B cell (primary cell): ENCODE data around the gene TAF4. TPM values are rescaled to one million over a fixed set of nuclear protein-coding genes. Genes with fewer than 3 reads are reported as not detected.

Experiments used
- ATAC-seq: fragments of 200-7000 bp; cut with Tn5 transposase; one replicate; pipeline ENCODE4 v1.10.0; 2021; ENCODE audit warnings: low read depth, mild to moderate bottlenecking, moderate number of reproducible peaks, moderate library complexity
- CTCF ChIA-PET: fragments of 350-600 bp; sonication (Branson Sonifier 250); formaldehyde crosslinking; loops from one replicate; lab custom pipeline; 2021; ENCODE audit warnings: antibody characterized with exemption, inconsistent platforms; lab: Charles Lee
- POLR2A ChIA-PET: fragments of 350-600 bp; sonication (Branson Sonifier 250); formaldehyde crosslinking; loops from one replicate; lab custom pipeline; 2021; ENCODE audit warnings: antibody characterized with exemption; lab: Charles Lee
- DNase-seq: peaks from one replicate; pipeline ENCODE4 v3.0.0; 2013
- H2AFZ ChIP-seq: 2 replicates; pipeline ENCODE4 v1.6.1; 2012; ENCODE audit warnings: mild to moderate bottlenecking, low read depth, low read length; ENCODE audit not compliant: insufficient read depth, poor library complexity, severe bottlenecking
- H3K27ac ChIP-seq, 2 donors: 1 replicate in 1 of 2; 2 replicates in 1 of 2; pipeline ENCODE4 v1.5.1; 2012 to 2013; ENCODE audit warnings: low read length in 2 of 2, mild to moderate bottlenecking in 2 of 2, moderate library complexity in 1 of 2
- H3K27me3 ChIP-seq, 4 experiments: fragments of 200-600 bp in 1 of 4; sonication (generic) in 1 of 4; replicated peaks in 1 of 4; 1 replicate in 2 of 4; 2 replicates in 2 of 4; pipeline versions ENCODE4 v1.6.1 to v1.7.0; 2013 to 2016; ENCODE audit warnings: low read length in 3 of 4, mild to moderate bottlenecking in 2 of 4, mixed read lengths in 1 of 4, moderate library complexity in 1 of 4; ENCODE audit not compliant: insufficient read depth in 4 of 4, control insufficient read depth in 3 of 4; ENCODE audit errors: control extremely low read depth in 1 of 4
- H3K36me3 ChIP-seq, 2 experiments: replicated peaks in 1 of 2; 1 replicate in 1 of 2; 2 replicates in 1 of 2; pipeline versions ENCODE4 v1.6.1 to v1.7.1; 2013; ENCODE audit warnings: low read length in 1 of 2; ENCODE audit not compliant: insufficient read depth in 2 of 2, control insufficient read depth in 1 of 2; ENCODE audit errors: control extremely low read depth in 1 of 2, extremely low read depth in 1 of 2
- H3K4me1 ChIP-seq, 2 donors: fragments of 200-600 bp in 1 of 2; sonication (generic) in 1 of 2; 1 replicate in 1 of 2; 2 replicates in 1 of 2; pipeline versions ENCODE4 v1.5.1 to v1.6.1; 2013 to 2017; ENCODE audit warnings: low read length in 2 of 2; ENCODE audit not compliant: control insufficient read depth in 2 of 2, insufficient read depth in 2 of 2
- H3K4me2 ChIP-seq: replicated peaks from 2 replicates; pipeline ENCODE3; 2012; ENCODE audit warnings: mild to moderate bottlenecking, low read depth, low read length; ENCODE audit not compliant: poor library complexity, severe bottlenecking
- H3K4me3 ChIP-seq, 5 experiments: fragments of 200-600 bp in 1 of 5; sonication (generic) in 1 of 5; 1 replicate in 3 of 5; 2 replicates in 2 of 5; pipeline versions ENCODE4 v1.5.1 to v1.7.0; 2011 to 2016; ENCODE audit warnings: low read length in 4 of 5, mild to moderate bottlenecking in 4 of 5, low read depth in 2 of 5, control low read depth in 1 of 5, moderate library complexity in 1 of 5; ENCODE audit not compliant: insufficient read depth in 1 of 5; ENCODE audit errors: control extremely low read depth in 1 of 5, extremely low read depth in 1 of 5
- H3K79me2 ChIP-seq: fragments of 200-600 bp; sonication (generic); one replicate; pipeline ENCODE4 v1.6.0; 2016; ENCODE audit warnings: low read length; ENCODE audit not compliant: control insufficient read depth, insufficient read depth
- H3K9ac ChIP-seq: fragments of 200-600 bp; sonication (generic); 2 replicates; pipeline ENCODE4 v1.6.1; 2017; ENCODE audit warnings: mild to moderate bottlenecking, low read length, moderate library complexity
- H3K9me3 ChIP-seq, 3 donors: one replicate each; pipeline versions ENCODE4 v1.6.1 to v1.7.1; 2013; ENCODE audit warnings: low read length in 2 of 3; ENCODE audit not compliant: control insufficient read depth in 2 of 3, insufficient read depth in 1 of 3; ENCODE audit errors: control extremely low read depth in 1 of 3
- H4K20me1 ChIP-seq: 2 replicates; pipeline ENCODE4 v1.6.0; 2012; ENCODE audit warnings: mild to moderate bottlenecking, low read length; ENCODE audit not compliant: insufficient read depth, control insufficient read depth, poor library complexity, severe bottlenecking
- H3K27ac Mint-ChIP-seq: one replicate; pipeline ENCODE4 v1.8.0; 2021; ENCODE audit warnings: mixed read lengths
- H3K27me3 Mint-ChIP-seq: one replicate; pipeline ENCODE4 v1.8.0; 2021; ENCODE audit warnings: mixed read lengths
- H3K4me1 Mint-ChIP-seq: one replicate; pipeline ENCODE4 v1.8.0; 2021; ENCODE audit warnings: mixed read lengths
- H3K4me3 Mint-ChIP-seq: one replicate; pipeline ENCODE4 v1.8.0; 2021; ENCODE audit warnings: mixed read lengths
- H3K9me3 Mint-ChIP-seq: one replicate; pipeline ENCODE4 v1.8.0; 2022; ENCODE audit warnings: mixed read lengths; ENCODE audit not compliant: insufficient read depth
- EZH2 ChIP-seq: IDR thresholded peaks from 2 replicates; pipeline ENCODE4 v1.6.1; 2012; ENCODE audit warnings: borderline replicate concordance, low read depth, mild to moderate bottlenecking, moderate library complexity, low read length; ENCODE audit not compliant: insufficient read depth, poor library complexity, severe bottlenecking
- WGBS: methylation state at CpG from one replicate; pipeline ENCODE4 v1.1.5; 2013; ENCODE audit warnings: missing lambda C conversion rate; ENCODE audit not compliant: insufficient coverage; 5-methylcytosine and 5-hydroxymethylcytosine counted together
- intact Hi-C: fragments of 100-400 bp; cut with micrococcal nuclease; formaldehyde crosslinking; loops from one replicate; pipeline ENCODE4 v1.10.0; 2022
- polyA plus RNA-seq: library from polyadenylated mRNA; depleted of rRNA; stranded (reverse); fragments of >200 nt; gene quantifications from 2 replicates; pipeline ENCODE4 v1.2.3, GENCODE V29; 2012
- total RNA-seq, 2 donors: library from RNA; stranded (reverse); fragments of 120-200 nt in 1 of 2; gene quantifications; 1 replicate in 1 of 2; 2 replicates in 1 of 2; pipeline versions ENCODE4 v1.2.3 to v1.2.4, GENCODE V29; 2013 to 2022
- TF ChIP-seq, protein P1 (sequence below): fragments of 200-600 bp; IDR thresholded peaks from one replicate; pipeline ENCODE4 v1.8.0; 2022; ENCODE audit warnings: antibody characterized with exemption, mild to moderate bottlenecking

Gene TAF4
- total and polyA plus RNA-seq, 2 donors (not counting 1 experiment from before 2014, with no cell fraction given) = 13.9 to 39.5 TPM

DNA sequence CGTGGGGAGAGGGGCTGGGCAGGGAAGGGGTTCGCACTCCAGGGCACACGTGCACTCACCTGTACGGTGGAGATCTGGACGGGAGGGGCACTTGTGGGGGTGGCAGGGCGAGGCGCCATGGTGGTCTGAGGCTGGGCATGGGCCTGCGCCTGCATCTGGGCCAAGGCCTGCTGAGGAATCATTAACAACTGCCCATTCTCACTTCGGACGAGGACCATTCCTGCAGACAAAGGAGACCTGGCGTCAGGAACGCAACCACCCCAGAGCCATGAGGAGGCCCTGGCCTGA is 51.2 kb downstream of the TAF4 start:
- H3K27me3 Mint-ChIP-seq = no peaks in the 10 kb centered on the region

DNA sequence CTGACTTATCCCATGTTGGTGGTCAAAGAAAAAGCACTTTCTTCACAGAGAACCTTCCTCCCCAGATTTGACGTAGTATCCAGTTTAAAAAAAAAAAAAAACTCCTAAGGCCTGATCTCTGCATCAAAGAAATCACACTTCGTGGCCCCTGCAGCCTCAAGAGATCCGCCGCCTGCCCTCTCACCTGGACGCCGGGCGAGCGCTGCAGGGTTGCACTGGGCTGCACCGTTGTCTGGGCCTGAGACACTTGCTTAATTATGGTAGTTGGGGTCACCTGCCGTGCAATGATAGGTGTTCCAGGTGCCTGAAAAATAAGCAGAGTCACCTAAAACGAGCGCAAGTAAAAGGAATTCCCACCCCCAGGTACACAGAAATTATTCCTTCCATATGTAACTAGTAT is 53.0 kb downstream of the TAF4 start:
- WGBS = 97% methylated on average over 6 of the region's 12 CpGs

More for the DNA sequence above, 51.2 kb downstream of the TAF4 start:
- no peak overlapping the region for H3K4me2 ChIP-seq
- Mint-ChIP-seq H3K4me1 (peaks cover 6% of the 10 kb centered on the region), H3K4me3 (no peak overlapping the region), H3K9me3 (no peaks in the 10 kb centered on the region), H3K27ac (no peak overlapping the region)
- peaks cover 0 to 20% of the 10 kb centered on the region in 2 experiments for H3K36me3 ChIP-seq
- H3K79me2 ChIP-seq = peaks cover 62% of the 10 kb centered on the region
- no peak overlapping the region for H3K4me3 ChIP-seq
- intact Hi-C loops = no loop called here
- H3K27me3 ChIP-seq = no peaks in the 10 kb centered on the region
- H3K4me1 ChIP-seq = peaks cover 0 to 3% of the 10 kb centered on the region in 2 donors
- 93% methylated on average over 12 of the region's 12 CpGs for WGBS
- H3K9ac ChIP-seq = no peak overlapping the region
- no peak for DNase-seq
- H4K20me1 ChIP-seq = peaks cover 47% of the 10 kb centered on the region
- H3K9me3 ChIP-seq = no peaks in the 10 kb centered on the region
- ChIA-PET POLR2A (no interaction called here), CTCF (interaction anchor here (1.4 kb wide), 1 partner anchor 12 kb away, joined by 4 read pairs; no protein-coding TSS in a partner anchor)
- no peak overlapping the region for H3K27ac ChIP-seq
- TF ChIP-seq, protein P1, sequence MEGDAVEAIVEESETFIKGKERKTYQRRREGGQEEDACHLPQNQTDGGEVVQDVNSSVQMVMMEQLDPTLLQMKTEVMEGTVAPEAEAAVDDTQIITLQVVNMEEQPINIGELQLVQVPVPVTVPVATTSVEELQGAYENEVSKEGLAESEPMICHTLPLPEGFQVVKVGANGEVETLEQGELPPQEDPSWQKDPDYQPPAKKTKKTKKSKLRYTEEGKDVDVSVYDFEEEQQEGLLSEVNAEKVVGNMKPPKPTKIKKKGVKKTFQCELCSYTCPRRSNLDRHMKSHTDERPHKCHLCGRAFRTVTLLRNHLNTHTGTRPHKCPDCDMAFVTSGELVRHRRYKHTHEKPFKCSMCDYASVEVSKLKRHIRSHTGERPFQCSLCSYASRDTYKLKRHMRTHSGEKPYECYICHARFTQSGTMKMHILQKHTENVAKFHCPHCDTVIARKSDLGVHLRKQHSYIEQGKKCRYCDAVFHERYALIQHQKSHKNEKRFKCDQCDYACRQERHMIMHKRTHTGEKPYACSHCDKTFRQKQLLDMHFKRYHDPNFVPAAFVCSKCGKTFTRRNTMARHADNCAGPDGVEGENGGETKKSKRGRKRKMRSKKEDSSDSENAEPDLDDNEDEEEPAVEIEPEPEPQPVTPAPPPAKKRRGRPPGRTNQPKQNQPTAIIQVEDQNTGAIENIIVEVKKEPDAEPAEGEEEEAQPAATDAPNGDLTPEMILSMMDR = no peak
- no peak for TF ChIP-seq EZH2
- H2AFZ ChIP-seq = no peak overlapping the region
- no peak for ATAC-seq

More for the DNA sequence above, 53.0 kb downstream of the TAF4 start:
- Histone ChIP-seq H3K27me3 (no peaks in the 10 kb centered on the region), H2AFZ (no peak overlapping the region), H3K9ac (no peak overlapping the region), H3K4me3 (no peak overlapping the region), H3K27ac (no peak overlapping the region), H3K4me2 (no peak overlapping the region), H3K79me2 (peaks cover 50% of the 10 kb centered on the region), H4K20me1 (peaks cover 30% of the 10 kb centered on the region), H3K36me3 (peaks cover 0 to 37% of the 10 kb centered on the region in 2 experiments), H3K4me1 (peaks cover 0 to 3% of the 10 kb centered on the region in 2 donors), H3K9me3 (no peaks in the 10 kb centered on the region)
- ChIA-PET POLR2A (no interaction called here), CTCF (no interaction called here)
- Mint-ChIP-seq H3K4me3 (no peak overlapping the region), H3K27ac (no peak overlapping the region), H3K27me3 (no peaks in the 10 kb centered on the region), H3K9me3 (no peaks in the 10 kb centered on the region), H3K4me1 (peaks cover 5% of the 10 kb centered on the region)
- DNase-seq (no peak), ATAC-seq (no peak)
- no peak for TF ChIP-seq EZH2
- TF ChIP-seq, protein P1 = no peak
- intact Hi-C loops = no loop called here
